HS-5 (cell line): ENCODE measurements around the gene SMIM1.

Source experiments
- DNase-seq: peaks from one replicate; pipeline ENCODE4 v3.0.0-alpha.2; 2012; ENCODE audit warnings: low read depth

The SMIM1 gene

DNA sequence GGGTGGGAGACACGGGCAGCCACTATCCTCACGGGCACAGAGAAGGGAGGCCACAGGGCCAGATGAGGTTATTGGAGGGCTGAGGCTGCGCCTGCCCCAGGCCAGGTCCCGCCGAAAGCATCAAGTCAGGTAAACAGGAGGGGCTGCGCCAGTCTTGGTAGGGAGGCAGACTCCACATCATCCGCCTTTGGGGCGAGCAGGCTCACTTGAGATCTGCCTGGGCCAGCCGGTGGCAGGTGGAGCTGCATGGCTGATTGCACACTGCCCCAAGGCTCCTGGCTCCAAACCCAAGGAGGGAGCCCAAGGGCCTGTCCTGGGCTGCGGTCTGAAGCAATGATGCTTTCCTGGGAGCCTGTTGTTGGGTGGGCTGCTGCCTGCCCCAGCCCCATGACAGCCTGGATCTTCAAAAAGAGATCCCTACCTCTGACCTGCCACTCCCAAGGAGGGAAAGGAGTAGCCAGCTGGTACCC is 4.6 kb downstream of the SMIM1 start:
- DNase-seq: no peak

DNA sequence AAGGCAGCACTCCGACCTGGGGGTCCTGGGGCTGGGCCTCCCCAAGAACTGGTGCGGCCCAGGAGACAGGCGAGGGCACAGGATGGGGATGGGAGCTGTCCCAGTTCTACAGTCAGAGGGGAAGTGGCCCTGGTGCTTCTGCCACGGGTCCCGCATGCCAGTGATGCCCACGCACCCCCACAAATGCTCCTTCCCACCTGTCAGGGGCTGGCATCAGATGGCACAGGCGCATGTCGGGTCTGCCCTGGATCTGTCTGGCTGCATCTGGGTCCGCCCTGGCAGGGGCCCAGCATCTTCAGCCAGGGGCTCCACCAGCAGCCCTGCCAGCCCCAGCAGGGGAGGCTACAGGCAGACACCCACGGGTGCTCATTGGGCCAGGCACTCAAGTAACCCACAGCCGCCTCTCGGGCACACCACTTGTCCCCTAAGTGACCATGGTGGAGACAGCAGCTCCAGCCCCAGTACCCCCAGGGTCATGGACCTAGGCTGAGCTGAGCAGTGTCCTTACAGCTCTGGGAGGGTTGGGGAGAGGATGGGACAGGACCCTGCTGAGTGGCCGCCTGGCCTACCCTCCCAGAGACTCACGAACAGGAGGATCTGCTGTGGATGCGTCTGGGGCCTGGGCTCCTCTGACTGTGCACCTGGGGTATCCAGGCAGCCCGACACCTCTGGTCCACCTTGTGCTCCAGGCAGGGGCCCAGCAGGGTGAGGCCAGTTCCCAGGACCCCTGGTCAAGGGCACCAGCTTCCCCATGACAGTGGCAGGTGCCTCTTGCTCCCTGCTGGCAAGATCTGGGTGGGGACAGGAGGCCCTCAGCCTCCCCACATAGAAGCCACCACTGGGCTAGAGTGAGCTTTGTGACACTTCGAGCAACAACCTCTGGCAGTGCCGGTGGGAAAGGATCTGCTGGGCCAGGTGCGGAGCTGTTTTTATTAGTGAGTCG is 5.4 kb downstream of the SMIM1 start:
- DNase-seq: no peak

DNA sequence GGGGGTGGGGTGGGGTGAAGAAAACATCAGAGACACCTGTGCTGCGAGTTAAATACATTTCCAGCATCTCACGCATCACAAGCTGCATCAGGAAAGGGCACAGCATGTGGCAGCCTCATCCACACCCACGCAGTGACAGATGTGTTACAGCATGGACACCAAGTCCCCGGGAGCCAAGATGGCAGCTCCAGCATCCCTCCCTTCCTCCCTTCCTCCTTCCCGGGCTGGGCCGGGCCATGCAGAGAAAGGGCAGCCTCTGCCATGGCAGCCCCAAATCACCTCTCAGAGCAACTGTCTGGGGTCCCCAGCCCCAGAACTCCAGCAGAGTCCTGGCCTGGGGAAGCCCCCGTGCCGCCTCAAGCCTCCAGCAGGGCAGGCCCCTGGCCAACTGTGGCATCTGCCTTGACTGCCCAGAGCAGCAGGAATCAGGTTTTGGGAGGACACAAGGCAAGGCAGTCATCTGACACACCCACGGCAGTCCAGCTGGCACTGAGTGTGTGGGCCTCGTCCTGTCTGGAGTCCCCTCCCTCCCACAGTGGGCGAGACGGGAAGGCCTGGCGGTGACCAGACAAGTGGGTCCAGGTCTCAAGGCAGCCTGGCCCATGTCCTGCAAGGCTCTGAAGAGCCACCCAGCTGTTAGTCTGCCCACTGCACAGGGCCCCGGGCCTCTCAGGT is 6.2 kb downstream of the SMIM1 start:
- no peak for DNase-seq

DNA sequence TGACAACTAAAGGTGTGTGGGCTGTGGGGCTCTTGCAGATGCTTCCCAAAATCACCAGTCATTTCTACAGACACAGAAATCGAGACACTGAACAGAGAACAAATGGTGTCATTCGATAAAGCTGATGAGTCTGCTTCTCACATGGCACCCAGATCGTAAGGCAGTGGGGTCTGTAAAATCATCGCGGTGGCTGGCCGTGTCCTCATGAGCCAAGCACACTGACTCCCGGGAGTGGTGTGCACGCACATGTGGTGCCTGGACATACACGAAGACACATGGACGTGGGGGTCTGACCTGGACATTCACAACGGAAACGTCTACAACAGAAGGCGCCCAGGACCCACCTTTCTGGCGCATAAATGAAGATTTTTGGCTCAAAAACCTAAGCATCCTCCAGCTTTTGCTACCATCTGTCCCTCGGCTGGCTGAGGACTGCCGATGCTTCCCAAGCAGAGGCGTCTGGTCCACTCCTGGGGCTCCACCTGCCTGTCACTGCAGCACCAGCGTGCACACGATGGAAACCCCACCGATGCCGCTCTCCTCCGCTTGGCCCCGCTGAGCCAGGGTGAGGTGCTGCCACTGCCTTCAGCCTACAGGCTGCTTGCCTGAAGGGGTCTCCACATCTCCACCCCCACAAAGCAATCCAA is 6.8 kb downstream of the SMIM1 start:
- no peak for DNase-seq

DNA sequence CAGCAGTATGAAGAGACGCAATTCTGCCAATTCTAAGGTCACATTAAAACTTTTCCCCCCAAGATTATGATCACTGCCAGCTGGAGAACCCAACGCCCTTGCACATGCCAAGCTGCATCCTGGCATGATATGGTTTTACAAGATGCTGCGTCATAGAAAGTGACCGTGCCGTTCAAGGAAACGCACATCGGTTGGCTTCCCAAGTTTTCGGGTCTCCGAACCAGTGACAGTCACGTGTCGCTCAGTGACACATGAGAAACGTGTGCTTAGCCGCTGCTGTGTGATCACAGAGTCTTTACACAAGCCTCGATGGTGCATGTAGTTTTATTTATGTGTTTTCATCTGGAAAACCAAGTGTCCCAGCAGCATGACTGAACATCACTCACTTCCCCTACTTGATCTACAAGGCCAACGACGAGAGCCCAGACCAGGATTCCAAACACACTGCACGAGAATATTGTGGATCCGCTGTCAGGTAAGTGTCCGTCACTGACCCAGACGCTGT is 7.4 kb downstream of the SMIM1 start:
- no peak for DNase-seq

DNA sequence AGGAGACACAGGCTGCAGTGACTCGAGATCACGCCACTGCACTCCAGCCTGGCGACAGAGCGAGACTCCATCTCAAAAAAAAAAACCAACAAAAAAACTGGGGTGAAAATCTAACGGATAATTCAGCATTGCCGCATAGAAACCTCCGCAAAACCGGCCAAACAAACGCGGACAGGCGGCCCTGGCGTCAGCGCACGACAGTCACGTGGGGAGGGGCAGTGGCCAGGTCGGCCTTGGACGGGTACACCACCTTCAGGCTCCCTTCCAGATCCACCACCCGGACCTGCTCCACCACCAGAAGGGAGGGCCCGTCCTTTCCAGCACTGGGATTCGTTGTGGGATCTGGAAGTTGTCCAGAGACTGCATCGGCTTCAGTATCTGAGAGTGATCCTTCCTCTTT is 8.4 kb downstream of the SMIM1 start:
- DNase-seq: no peak

DNA sequence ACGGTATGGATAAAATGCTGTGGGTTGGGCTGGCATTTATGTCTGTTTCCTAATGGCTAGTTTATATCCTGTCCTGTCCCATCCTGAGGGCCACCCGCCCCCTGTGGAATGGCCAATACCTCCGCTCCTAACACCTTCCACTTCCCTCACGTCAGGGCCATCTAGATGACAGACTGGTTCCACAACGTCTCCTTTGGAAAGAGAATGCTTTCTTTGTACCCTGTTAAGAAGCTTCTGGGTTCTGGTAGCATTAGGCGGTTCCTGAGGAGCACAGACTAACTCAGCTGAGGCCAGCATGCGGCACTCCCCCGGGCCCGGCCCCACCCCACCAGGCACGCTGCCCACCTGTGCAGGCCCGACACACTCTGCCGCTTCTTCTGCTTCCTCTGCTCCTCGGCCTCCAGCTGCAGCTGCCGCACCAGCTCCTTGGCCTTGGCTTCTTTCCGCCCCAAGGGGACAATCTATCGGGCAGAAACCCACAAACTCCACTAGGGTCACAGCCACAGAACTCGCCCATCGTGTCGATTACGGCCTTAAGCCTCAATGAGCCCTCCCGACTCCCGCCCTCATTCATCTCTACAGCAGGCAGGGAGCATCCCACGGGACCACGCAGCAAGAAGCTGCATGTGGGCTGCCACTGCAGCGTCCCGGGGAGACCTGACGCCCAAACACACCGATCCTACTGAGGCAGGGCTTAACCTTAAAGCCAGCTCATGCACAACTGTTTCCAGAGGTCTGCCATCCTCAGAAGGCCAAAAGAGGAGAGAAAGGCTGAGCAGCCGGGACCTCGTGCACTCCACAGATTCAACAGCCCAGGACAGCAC is 11.3 kb downstream of the SMIM1 start:
- no peak for DNase-seq

DNA sequence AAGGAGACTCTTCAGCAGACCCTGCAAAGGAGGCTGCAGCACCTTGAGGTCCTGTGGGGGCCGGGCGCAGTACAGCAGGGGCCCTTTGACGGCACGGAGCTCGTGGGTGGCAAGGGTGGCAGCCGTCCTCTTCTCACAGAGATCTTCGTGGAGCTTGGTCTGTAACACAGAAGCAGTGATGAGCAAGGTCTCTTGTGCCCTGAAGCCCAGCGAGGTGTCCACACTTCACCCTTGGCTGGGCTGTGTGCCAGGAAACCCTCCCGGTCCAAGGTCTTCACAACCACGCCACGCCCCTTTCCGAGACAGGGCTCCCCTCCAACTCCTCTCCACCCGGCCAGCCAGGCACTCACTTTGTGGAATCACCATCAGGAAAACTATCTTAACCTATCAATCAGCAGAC is 12.5 kb downstream of the SMIM1 start:
- no peak for DNase-seq

DNA sequence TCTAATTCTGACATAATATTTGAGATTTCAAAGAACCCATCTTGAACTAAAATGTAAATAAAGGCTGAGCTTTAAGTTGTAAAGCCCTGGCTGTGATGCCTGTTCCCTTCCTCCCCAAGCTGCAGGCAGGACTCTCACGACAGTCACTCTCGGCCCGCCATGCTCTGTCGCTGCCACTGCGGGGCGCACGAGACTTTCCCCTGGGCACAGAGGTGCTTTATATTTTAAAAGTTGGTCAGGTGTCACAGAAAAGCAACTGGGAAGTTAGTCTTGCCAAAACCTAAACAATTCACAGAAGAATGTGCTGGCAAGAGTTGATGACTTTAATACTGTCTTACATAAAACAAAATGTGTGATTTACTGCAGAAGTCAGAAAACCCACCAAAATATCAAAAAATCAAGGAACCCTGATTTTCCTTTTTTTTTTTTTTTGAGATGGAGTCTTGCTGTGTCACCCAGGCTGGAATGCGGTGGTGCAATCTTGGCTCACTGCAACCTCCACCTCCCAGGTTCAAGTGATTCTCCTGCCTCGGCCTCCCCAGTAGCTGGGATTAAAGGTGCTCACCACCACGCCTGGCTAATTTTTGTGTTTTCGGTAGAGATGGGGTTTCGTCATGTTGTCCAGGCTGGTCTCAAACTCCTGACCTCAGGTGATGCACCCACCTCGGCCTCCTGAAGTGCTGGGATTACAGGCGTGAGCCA is 13.1 kb downstream of the SMIM1 start:
- DNase-seq: no peak

DNA sequence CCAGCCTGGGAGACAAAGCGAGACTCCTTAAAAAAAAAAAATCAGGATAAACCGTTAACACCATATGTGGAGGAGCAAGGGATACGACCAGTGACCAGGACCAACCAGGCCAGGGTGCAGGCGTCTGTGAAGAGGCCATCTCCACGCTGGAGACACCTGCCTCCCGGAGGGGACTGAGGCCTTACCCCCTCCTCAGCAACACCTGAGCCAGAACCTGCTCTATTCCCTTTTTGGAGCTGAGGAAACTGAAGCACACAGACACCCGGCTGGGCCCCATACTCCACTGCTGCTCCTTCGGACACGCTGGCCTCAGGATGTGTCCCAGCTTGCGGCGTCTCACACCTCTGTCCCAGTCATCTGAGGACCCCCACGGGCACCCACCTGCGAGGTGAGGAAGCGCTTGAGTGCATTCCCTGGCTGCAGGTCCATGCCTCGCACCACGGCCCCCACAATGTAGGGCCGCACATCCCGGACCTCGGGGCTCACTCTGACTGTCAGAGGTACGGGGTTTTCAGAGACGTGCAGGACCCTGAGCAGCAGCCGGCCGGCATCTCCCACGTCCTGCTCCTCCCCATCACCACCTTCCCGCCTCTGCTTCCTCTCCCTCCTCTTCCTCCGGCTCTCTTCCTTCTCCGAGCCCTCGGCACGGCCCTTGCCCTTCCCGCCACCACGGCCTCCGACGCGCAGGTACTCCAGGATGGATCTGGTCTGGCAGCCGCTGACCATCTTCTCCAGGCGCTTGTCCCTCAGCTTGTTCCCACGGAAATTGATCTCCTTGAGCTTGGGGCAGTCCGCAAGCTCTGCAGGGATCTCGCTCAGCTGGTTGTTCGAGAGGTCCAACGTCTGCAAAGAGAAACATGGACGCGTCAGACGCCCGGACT is 14.2 kb downstream of the SMIM1 start:
- DNase-seq: no peak

DNA sequence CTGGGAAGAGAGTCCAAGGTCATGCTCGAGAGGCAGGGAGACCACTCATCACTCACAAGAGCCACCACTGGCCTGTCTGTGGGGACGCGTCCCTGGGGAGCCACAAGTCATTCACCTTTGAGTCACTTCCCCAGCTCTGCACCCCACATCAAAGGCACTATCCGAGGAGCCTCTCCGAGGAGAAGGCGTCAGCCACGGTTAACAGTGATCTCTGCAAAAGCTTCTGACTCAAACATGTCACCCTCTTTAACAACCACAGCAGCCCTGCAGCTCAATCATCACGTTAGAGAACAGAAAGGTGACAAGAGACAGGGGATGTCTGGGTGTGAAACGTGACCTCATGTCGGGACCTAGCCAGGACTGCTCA is 14.8 kb downstream of the SMIM1 start:
- no peak for DNase-seq

DNA sequence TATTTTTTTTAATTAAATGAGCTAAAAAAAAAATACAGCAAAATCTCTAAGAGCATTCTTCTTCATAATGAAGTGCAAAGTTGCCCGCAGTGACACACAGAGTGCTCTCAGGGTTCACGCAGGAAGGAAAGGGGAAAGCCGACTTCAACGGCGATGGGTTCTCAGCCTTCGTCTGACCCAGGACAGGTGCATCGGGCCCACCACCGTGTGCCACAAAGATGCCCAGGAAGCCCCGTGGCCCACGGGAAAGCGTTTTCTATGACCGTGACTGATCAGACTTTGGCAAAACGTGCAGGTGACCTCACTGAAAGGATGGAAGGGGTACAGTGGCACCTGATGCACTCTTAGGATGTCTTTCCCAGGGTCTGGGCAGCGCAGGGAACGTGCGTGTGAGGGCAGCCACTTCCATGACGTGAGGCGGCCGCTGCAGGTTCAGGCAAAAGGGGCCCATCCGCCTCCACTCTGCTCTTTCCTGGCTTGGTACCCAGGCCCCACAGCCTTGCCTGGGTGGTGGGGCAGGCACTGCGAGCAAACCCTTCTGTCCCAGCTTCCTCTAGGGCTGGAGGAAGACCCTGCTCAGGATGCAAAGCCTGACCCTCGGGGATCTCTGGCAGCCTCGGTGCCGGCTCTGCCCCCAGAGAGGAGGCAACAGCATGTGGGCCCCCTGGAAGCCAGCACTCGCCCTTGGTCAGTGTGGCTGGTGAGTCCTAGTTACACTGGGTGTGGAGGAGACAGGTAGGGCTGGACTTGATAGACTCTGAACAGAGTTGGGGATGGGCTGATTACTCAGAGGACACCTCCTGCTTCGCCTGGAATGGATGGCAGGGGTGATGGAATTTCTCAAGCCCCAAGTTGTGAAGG is 15.4 kb downstream of the SMIM1 start:
- DNase-seq: no peak

DNA sequence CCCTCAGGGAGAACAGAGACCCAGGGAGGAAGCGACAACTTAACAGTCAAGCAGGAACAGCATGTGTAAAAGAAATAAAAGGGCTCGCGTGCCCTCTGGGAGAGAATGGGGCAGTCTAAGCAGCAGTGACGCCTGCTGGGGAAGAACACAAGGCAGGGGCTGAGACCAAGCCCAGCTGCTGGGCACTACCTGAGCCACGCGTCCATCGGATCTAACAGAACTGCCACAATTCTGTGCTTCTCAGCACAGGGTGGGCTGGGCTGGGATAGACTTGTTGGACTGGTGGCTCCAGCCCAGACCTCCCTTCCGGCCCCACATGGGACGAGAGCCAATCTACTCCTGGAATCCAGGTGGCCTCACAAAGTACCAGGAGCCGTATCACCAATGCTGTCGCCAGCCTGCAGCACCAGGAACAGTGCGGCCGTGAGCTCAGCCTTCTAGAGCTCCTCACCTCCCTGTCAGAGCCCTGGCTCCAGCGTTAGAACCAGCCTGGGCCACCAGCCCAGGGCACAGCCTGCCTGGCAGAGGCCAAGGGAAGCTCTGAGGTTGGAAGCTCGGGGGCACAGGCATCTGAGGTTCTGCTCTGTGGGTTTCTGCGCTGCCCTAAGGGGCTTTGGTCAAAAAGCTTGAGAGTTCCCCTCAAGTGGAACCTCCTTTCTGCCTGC is 16.3 kb downstream of the SMIM1 start:
- no peak for DNase-seq

DNA sequence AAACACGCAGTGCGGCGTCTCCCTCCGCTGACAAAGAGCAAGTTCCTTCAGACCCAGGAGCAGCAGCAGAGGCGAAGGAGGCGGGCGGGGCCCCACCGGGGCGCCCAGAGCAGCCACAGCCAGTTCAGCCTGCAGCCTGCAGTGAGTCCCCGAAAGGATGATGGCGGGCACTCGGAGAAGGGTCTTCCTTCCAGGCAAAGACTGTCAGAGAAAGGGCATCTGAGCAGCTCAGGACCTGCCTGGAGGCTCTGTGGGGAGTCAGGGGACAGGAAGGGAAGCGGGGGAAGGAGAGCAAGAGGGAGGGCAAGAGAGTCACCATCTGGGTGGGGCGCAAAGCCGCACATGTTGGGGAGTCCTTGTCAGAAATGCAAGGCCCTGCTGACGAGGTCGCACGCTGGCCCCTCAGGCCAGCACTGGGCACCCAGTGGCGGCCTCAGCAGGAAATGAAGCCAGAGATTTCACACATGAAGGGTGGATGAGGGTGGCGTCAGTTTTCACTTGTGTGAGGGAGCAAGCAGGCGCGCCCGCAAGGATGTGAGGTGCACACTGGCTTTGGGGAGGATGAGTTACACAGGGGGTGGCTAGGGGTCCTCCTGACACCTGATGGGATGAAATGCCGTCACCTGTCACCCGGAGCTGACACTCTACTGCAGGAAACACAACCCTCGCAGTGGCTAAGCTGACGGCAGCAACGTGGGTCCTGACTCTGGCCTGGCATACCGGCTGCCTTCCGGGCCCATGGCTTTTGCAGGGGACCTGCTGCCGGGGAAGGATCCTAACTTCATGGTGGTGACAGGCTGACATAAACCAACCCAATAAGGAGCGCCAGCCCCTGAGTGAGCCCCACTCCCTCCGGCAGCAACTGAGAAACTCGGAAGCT is 17.1 kb downstream of the SMIM1 start:
- no peak for DNase-seq

DNA sequence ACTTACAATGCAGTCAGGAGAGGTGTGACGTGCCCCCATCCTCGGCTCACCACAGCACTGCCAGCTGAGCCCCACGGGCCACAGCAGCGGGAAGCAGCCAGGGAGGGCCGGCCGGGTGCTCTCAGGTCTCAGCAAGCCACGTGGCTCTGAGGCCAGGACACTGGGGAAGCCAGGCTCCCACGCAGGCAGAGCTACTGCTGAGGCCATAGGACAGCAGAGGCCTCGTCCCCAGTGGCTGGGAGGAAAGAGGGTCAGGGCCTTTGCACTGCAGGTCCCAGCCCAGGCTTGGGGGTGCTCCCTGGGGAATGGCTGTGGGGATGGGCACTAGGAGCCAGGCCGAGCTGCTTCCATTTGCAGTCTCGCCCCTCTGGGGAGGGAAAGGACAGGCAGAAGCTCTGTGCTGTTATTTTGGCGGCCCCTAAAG is 18.0 kb downstream of the SMIM1 start:
- no peak for DNase-seq

DNA sequence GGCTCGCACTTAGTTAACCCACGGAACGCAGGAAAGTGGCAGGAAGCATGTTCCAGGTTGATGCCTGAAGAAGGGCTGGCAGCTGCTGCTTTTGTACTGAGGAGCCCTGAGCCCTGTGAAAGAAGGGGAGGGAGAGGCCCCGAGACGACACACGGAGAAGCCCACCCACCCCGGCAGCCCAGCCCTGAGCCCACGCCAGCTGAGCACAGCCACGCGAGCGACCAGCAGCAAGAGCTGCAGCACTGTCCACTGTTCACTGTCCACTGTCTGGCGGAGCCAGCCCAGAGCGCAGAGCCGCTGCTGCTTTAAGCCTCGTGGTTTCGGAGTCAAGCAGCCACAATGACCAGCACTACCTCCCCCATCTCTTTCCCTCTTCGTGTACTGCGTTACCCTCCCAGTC is 18.4 kb downstream of the SMIM1 start:
- DNase-seq: no peak

DNA sequence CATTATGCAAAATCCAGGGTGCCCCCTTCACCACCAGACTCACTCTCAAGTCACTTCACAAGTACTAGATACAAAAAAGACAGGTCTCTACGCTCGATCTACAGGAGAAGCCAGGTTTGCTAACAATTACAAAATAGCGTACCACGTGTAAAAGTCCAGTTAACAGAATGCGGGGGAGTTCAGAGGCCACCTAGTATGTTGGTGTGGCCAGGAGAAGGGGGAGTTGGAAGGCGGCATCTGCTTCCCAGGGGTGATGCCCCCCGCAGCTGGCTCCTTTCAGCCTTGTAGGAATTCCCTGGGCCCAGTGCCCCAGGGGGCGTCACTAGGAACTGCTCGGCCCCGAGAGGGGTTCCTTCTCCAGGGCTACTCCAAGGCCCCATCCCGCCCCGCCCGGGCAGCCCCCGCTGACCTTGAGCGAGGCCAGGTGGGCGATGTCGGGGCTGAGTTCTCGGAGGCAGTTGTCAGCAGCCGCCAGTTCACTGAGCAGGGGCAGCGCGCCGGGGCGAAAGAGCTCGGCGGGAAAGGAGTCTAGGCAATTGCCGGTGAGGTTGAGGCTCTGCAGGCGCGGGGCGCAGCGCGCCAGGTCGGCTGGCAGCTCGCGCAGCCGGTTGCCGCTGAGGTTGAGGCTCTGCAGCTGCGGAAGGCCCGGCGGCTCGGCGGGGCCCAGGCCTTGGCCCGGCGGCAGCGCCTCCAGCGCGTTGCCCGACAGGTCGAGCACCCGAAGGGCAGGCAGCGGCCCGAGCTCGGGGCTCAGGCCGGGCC is 23.1 kb downstream of the SMIM1 start:
- DNase-seq: no peak
